Panc1 (cell line): Measurements from ENCODE around the gene BIRC6. TPM values are rescaled to one million over a fixed set of nuclear protein-coding genes. Genes with fewer than 3 reads are reported as not detected.

Experiments used
- ATAC-seq: fragments of 200-7000 bp; cut with Tn5 transposase; 2 replicates; pipeline ENCODE4 v1.9.1; 2020; ENCODE audit warnings: mild to moderate bottlenecking, moderate library complexity
- BruUV-seq: library from RNA; stranded (reverse); fragments of 400-500 nt; replicated peaks from 2 replicates; lab custom pipeline; 2021; lab: Mats Ljungman, UMichigan
- CTCF ChIA-PET: fragments of 300-600 bp; sonication (Branson Sonifier 250); formaldehyde crosslinking; loops from one replicate; lab custom pipeline; 2022; ENCODE audit warnings: antibody characterized with exemption; lab: Charles Lee
- POLR2A ChIA-PET: fragments of 300-600 bp; sonication (Branson Sonifier 250); formaldehyde crosslinking; loops from one replicate; lab custom pipeline; 2022; ENCODE audit warnings: antibody characterized with exemption; lab: Charles Lee
- DNase-seq: peaks from one replicate; pipeline ENCODE4 v3.0.0-alpha.2; 2010; ENCODE audit warnings: low read depth, low spot score
- H3K27ac ChIP-seq: 2 replicates; pipeline ENCODE4 v1.5.1; 2011; ENCODE audit warnings: mild to moderate bottlenecking, low read length, inconsistent platforms
- H3K27me3 ChIP-seq: fragments of 200-500 bp; sonication (Bioruptor generic); 2 replicates; pipeline ENCODE4 v1.6.0; 2014; ENCODE audit warnings: low read length, inconsistent platforms; ENCODE audit not compliant: control insufficient read depth, insufficient read depth
- H3K36me3 ChIP-seq: fragments of 200-500 bp; sonication (Bioruptor generic); 2 replicates; pipeline ENCODE4 v1.5.1; 2014; ENCODE audit warnings: inconsistent platforms, mild to moderate bottlenecking, low read length, moderate library complexity; ENCODE audit not compliant: control insufficient read depth, insufficient read depth
- H3K4me1 ChIP-seq: 2 replicates; pipeline ENCODE4 v1.5.1; 2011; ENCODE audit warnings: inconsistent platforms, mild to moderate bottlenecking, low read length, moderate library complexity; ENCODE audit not compliant: control insufficient read depth, insufficient read depth
- H3K4me3 ChIP-seq, 2 experiments: 2 replicates each; pipeline ENCODE4 v1.5.1; 2011 to 2012; ENCODE audit warnings: low read depth in 2 of 2, low read length in 2 of 2, mild to moderate bottlenecking in 2 of 2, inconsistent platforms in 1 of 2, moderate library complexity in 1 of 2
- H3K9me3 ChIP-seq: fragments of 200-500 bp; sonication (Bioruptor generic); 2 replicates; pipeline ENCODE4 v1.5.1; 2014; ENCODE audit warnings: low read depth, mild to moderate bottlenecking, inconsistent platforms, low read length, moderate library complexity; ENCODE audit not compliant: control insufficient read depth, insufficient read depth
- POLR2AphosphoS5 ChIP-seq: IDR thresholded peaks from 2 replicates; pipeline ENCODE4 v1.6.1; 2012; ENCODE audit warnings: mild to moderate bottlenecking, low read depth, low read length, moderate library complexity
- REST ChIP-seq, 2 experiments: IDR thresholded peaks; 2 replicates each; pipeline ENCODE4 v1.6.1; 2011 to 2012; ENCODE audit warnings: low read depth in 2 of 2, control low read depth in 1 of 2, low read length in 1 of 2, mild to moderate bottlenecking in 1 of 2, moderate library complexity in 1 of 2; ENCODE audit not compliant: insufficient read depth in 1 of 2
- SIN3A ChIP-seq: IDR thresholded peaks from 2 replicates; pipeline ENCODE4 v1.6.1; 2012; ENCODE audit warnings: low read depth, mild to moderate bottlenecking, low read length, moderate library complexity, borderline replicate concordance; ENCODE audit not compliant: insufficient read depth
- TCF7L2 ChIP-seq: IDR thresholded peaks from 2 replicates; pipeline ENCODE4 v1.6.1; 2011; ENCODE audit warnings: mild to moderate bottlenecking, low read depth, low read length, inconsistent platforms
- in situ Hi-C: cut with HindIII; loops from 2 replicates; pipeline ENCODE4 v1.10.0; 2016; ENCODE audit warnings: low sequenced_read_pairs, low pct_unique_long_range_greater_than_20kb
- intact Hi-C: fragments of 100-400 bp; cut with micrococcal nuclease; formaldehyde crosslinking; loops from one replicate; pipeline ENCODE4 v1.10.0; 2022; ENCODE audit not compliant: unreplicated experiment
- total RNA-seq: library from RNA; stranded (reverse); gene quantifications from one replicate; pipeline ENCODE4 v1.2.1, GENCODE V29; 2021; ENCODE audit not compliant: unreplicated experiment
- TF ChIP-seq, protein P1 (sequence below): fragments of 450-650 bp; IDR thresholded peaks from 2 replicates; pipeline ENCODE4 v1.5.1; 2017; ENCODE audit warnings: mild to moderate bottlenecking

Gene BIRC6
- total RNA-seq, 1 experiment from 2014 or later, result 73.1 TPM

- BruUV-seq, result TSS peak; percentile 81
- H3K9me3 ChIP-seq, result no peaks in the 10 kb centered on the region
- ChIA-PET POLR2A (no interaction called here), CTCF (interaction anchor here (0.5 to 0.6 kb wide), 2 partner anchors 745 to 785 kb away, joined by 3 to 9 read pairs; no protein-coding TSS in a partner anchor)
- H3K27ac ChIP-seq, result peak within 1 kb of the TSS; percentile 81
- TF ChIP-seq REST (IDR thresholded peaks at IDR 0.05; ENCODE audit: insufficient read depth in 1 of 2, low read depth in 2 of 2, low read length in 1 of 2) (no peak), POLR2AphosphoS5 (peak; percentile 89), SIN3A (peak; percentile 96)
- DNase-seq, result peak; percentile 71
- in situ Hi-C loops, result no loop called here
- peaks cover 3% of the 10 kb centered on the region for H3K36me3 ChIP-seq
- H3K4me3 ChIP-seq, result peak within 1 kb of the TSS; percentile 98 to 99
- ATAC-seq, result peak; percentile 100
- H3K27me3 ChIP-seq, result no peaks in the 10 kb centered on the region
- intact Hi-C loops, result no loop called here
- H3K4me1 ChIP-seq, result peaks cover 3% of the 10 kb centered on the region
Observed at GRCh38 chr2:32627814-32628579, 271.2 kb downstream of the BIRC6 start, which contains the start of gene TTC27. TTC27 (plus strand) TSS chr2:32628050; CDS start chr2:32628293, 243 bp downstream.

DNA sequence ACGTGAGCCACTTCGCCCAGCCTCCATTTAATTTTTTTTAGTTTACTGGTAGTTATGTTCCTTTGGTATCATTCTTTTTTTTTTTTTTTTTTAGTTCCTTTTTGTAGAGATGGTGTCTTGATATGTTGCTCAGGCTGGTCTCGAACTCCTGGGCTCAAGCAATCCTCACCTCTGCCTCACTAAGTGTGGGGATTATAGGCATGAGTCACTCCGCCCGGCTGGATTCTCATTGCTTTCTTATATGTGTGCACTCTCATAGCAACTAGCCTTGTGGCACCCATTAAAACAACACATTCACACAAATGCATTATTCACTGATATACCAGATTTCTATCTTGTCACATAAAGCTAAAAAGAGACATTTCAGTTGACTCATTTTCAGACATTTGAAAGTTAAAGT is 275.3 kb downstream of the BIRC6 start:
- intact Hi-C loops (no loop called here), in situ Hi-C loops (no loop called here)
- H3K27ac ChIP-seq, result no peak overlapping the region
- H3K4me1 ChIP-seq, result peaks cover 3% of the 10 kb centered on the region; the same call in 1 of the 2 replicates
- no peak overlapping the region for H3K4me3 ChIP-seq
- POLR2A ChIA-PET, result interaction anchor here (0.7 kb wide), 1 partner anchor 9 kb away, joined by 4 read pairs; no protein-coding TSS in a partner anchor
- no peak for DNase-seq
- no TSS peak for BruUV-seq
- no peak for ATAC-seq
- CTCF ChIA-PET, result no interaction called here
- no peaks in the 10 kb centered on the region for H3K27me3 ChIP-seq
- peaks cover 3% of the 10 kb centered on the region for H3K36me3 ChIP-seq
- H3K9me3 ChIP-seq, result no peaks in the 10 kb centered on the region
- TF ChIP-seq, protein P1, sequence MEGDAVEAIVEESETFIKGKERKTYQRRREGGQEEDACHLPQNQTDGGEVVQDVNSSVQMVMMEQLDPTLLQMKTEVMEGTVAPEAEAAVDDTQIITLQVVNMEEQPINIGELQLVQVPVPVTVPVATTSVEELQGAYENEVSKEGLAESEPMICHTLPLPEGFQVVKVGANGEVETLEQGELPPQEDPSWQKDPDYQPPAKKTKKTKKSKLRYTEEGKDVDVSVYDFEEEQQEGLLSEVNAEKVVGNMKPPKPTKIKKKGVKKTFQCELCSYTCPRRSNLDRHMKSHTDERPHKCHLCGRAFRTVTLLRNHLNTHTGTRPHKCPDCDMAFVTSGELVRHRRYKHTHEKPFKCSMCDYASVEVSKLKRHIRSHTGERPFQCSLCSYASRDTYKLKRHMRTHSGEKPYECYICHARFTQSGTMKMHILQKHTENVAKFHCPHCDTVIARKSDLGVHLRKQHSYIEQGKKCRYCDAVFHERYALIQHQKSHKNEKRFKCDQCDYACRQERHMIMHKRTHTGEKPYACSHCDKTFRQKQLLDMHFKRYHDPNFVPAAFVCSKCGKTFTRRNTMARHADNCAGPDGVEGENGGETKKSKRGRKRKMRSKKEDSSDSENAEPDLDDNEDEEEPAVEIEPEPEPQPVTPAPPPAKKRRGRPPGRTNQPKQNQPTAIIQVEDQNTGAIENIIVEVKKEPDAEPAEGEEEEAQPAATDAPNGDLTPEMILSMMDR, result no peak
- no peak for TF ChIP-seq POLR2AphosphoS5
- TF ChIP-seq REST (IDR thresholded peaks at IDR 0.05; ENCODE audit: insufficient read depth in 1 of 2, low read depth in 2 of 2, low read length in 1 of 2), result no peak
- no peak for TF ChIP-seq TCF7L2
- TF ChIP-seq SIN3A, result no peak
